Activated T-cell treated with anti-CD3 and anti-CD28 coated beads, Interleukin-2, amount 50 U/mL, for 1 hour (primary cell): ENCODE measurements around the gene MAPK8IP1.

Experiments used
- DNase-seq: peaks from one replicate; pipeline ENCODE4 v3.0.0-alpha.2; 2020

Gene MAPK8IP1

GRCh38 chr11:45927684-45928413 lies 42.4 kb downstream of the MAPK8IP1 start:
- no peak for DNase-seq

GRCh38 chr11:45928535-45929215 lies 43.2 kb downstream of the MAPK8IP1 start:
- DNase-seq = no peak

- no peak for DNase-seq
These were observed 44.1 kb downstream of the MAPK8IP1 start for GRCh38 chr11:45929486-45930030.

GRCh38 chr11:45930031-45930794 lies 44.8 kb downstream of the MAPK8IP1 start:
- no peak for DNase-seq

GRCh38 chr11:45930951-45931570 lies 45.6 kb downstream of the MAPK8IP1 start:
- DNase-seq = no peak

- DNase-seq = no peak
These were observed 46.3 kb downstream of the MAPK8IP1 start for GRCh38 chr11:45931739-45932138.

- no peak for DNase-seq
These were observed 46.8 kb downstream of the MAPK8IP1 start for GRCh38 chr11:45932217-45932616.

- DNase-seq = no peak
These were observed 47.8 kb downstream of the MAPK8IP1 start for GRCh38 chr11:45933131-45933831.

- no peak for DNase-seq
These were observed 48.6 kb downstream of the MAPK8IP1 start for GRCh38 chr11:45933846-45934579.

- no peak for DNase-seq
These were observed 49.3 kb downstream of the MAPK8IP1 start for GRCh38 chr11:45934580-45935318.

- DNase-seq = no peak
These were observed 50.1 kb downstream of the MAPK8IP1 start for GRCh38 chr11:45935349-45936064.

GRCh38 chr11:45936511-45937054 lies 51.1 kb downstream of the MAPK8IP1 start:
- DNase-seq = no peak

GRCh38 chr11:45937916-45938315 lies 52.5 kb downstream of the MAPK8IP1 start:
- DNase-seq = no peak

GRCh38 chr11:45939836-45940235 lies 54.4 kb downstream of the MAPK8IP1 start:
- no peak for DNase-seq

GRCh38 chr11:45941285-45941684 lies 55.8 kb downstream of the MAPK8IP1 start:
- no peak for DNase-seq

- no peak for DNase-seq
These were observed 56.9 kb downstream of the MAPK8IP1 start for GRCh38 chr11:45942381-45942780.

- DNase-seq = no peak
These were observed 60.0 kb downstream of the MAPK8IP1 start for GRCh38 chr11:45945397-45945999.

- DNase-seq = no peak
These were observed 62.4 kb downstream of the MAPK8IP1 start for GRCh38 chr11:45947885-45948284.

- DNase-seq = no peak
These were observed 62.9 kb downstream of the MAPK8IP1 start for GRCh38 chr11:45948356-45948755.
